ENCODE results near the gene LRMDA. TPM values are rescaled to one million over a fixed set of nuclear protein-coding genes. Genes with fewer than 3 reads are reported as not detected.

Gene LRMDA
- total and polyA plus RNA-seq, 2 of the 13 experiments (the other 11 are each of a cell fraction or from before 2014, with no cell fraction given): 13.4 to 22.0 TPM

GRCh38 chr10:75431180-75432111 lies at the start of gene LRMDA (continued):
- TF ChIP-seq ZNF407 (CRISPR knock-in tag; IDR thresholded peaks at IDR 0.05; ENCODE audit: not compliant biosample characterization) (peak; percentile 8), DR1 (CRISPR knock-in tag; IDR thresholded peaks at IDR 0.05) (no peak), ZBTB38 (CRISPR knock-in tag; IDR thresholded peaks at IDR 0.05) (no peak), ZBTB14 (CRISPR knock-in tag; IDR thresholded peaks at IDR 0.05) (peak; percentile 62; the same call in 1 of the 2 replicates), ZNF253 (CRISPR knock-in tag; IDR thresholded peaks at IDR 0.05; ENCODE audit: borderline replicate concordance) (peak; percentile 86; the same call in 1 of the 2 replicates), ZNF562 (CRISPR knock-in tag; IDR thresholded peaks at IDR 0.05; ENCODE audit: borderline replicate concordance) (0 out of 2 replicates have a peak, but pooled peaks have one; percentile 34), FOSL1 (CRISPR knock-in tag; IDR thresholded peaks at IDR 0.05; ENCODE audit: borderline replicate concordance) (no peak), ZNF510 (CRISPR knock-in tag; IDR thresholded peaks at IDR 0.05; ENCODE audit: low read depth) (no peak), HIC2 (CRISPR knock-in tag; IDR thresholded peaks at IDR 0.05; ENCODE audit: low read depth) (peak; percentile 91), TCF12 (IDR thresholded peaks at IDR 0.05) (no peak), TCF12 (CRISPR knock-in tag; IDR thresholded peaks at IDR 0.05) (peak; percentile 62), TOE1 (CRISPR knock-in tag; IDR thresholded peaks at IDR 0.05) (no peak), ZSCAN5A (CRISPR knock-in tag; IDR thresholded peaks at IDR 0.05; ENCODE audit: borderline replicate concordance) (no peak)

Measured in HepG2 (cell line).